MCF 10A (cell line): ENCODE results near the gene INSC. TPM values are rescaled to one million over a fixed set of nuclear protein-coding genes. Genes with fewer than 3 reads are reported as not detected.

Experiments used
- BruUV-seq: library from RNA; stranded (reverse); fragments of 400-500 nt; replicated peaks from 2 replicates; lab custom pipeline; 2021; lab: Mats Ljungman, UMichigan
- CTCF ChIA-PET: fragments of 300-600 bp; sonication (Branson Sonifier 250); formaldehyde crosslinking; extraction: SDS; loops from one replicate; lab custom pipeline; 2021; ENCODE audit warnings: antibody characterized with exemption, inconsistent platforms; lab: Yijun Ruan, JAX
- POLR2A ChIA-PET: fragments of 300-600, 350-650 bp; sonication (Branson Sonifier 250); formaldehyde crosslinking; extraction: SDS; loops from one replicate; lab custom pipeline; 2020; ENCODE audit warnings: antibody characterized with exemption, inconsistent platforms; lab: Yijun Ruan, JAX
- DNase-seq: peaks from one replicate; pipeline ENCODE4 v3.0.0-alpha.2; 2018; ENCODE audit not compliant: unreplicated experiment
- H3K27ac Mint-ChIP-seq: one replicate; pipeline ENCODE4 v1.8.0; 2022; ENCODE audit warnings: mild to moderate bottlenecking, low read depth, mixed read lengths; ENCODE audit not compliant: unreplicated experiment
- H3K27me3 Mint-ChIP-seq: one replicate; pipeline ENCODE4 v1.8.0; 2022; ENCODE audit warnings: mixed read lengths; ENCODE audit not compliant: insufficient read depth, unreplicated experiment
- H3K36me3 Mint-ChIP-seq: one replicate; pipeline ENCODE4 v1.8.0; 2022; ENCODE audit warnings: mild to moderate bottlenecking, moderate library complexity, mixed read lengths; ENCODE audit not compliant: insufficient read depth, unreplicated experiment
- H3K4me1 Mint-ChIP-seq: one replicate; pipeline ENCODE4 v1.8.0; 2022; ENCODE audit warnings: mixed read lengths; ENCODE audit not compliant: insufficient read depth, unreplicated experiment
- H3K4me3 Mint-ChIP-seq: one replicate; pipeline ENCODE4 v1.8.0; 2022; ENCODE audit warnings: mild to moderate bottlenecking, moderate library complexity, mixed read lengths; ENCODE audit not compliant: unreplicated experiment
- H3K9me3 Mint-ChIP-seq: one replicate; pipeline ENCODE4 v1.8.0; 2022; ENCODE audit warnings: mixed read lengths; ENCODE audit not compliant: unreplicated experiment
- intact Hi-C: fragments of 100-400 bp; cut with micrococcal nuclease; formaldehyde crosslinking; loops from 2 replicates; pipeline ENCODE4 v1.14.1; 2022
- total RNA-seq: library from RNA; stranded (reverse); gene quantifications from 2 replicates; pipeline ENCODE4 v1.2.3, GENCODE V29; 2022
- TF ChIP-seq, protein P1 (sequence below): fragments of 200-600 bp; IDR thresholded peaks from one replicate; pipeline ENCODE4 v1.8.0; 2022; ENCODE audit warnings: antibody characterized with exemption, mild to moderate bottlenecking; ENCODE audit not compliant: unreplicated experiment

Gene INSC
- total RNA-seq, 1 experiment from 2014 or later: 5.8 TPM

GRCh38 chr11:15072551-15073143 is 42.1 kb upstream of the INSC start:
- ChIA-PET CTCF (interaction anchor here (0.7 to 10.2 kb wide), 9 partner anchors 10 to 1822 kb away, joined by 3 to 292 read pairs (median 5); no protein-coding TSS in a partner anchor), POLR2A (no interaction called here)

GRCh38 chr11:15073361-15074205 is 41.1 kb upstream of the INSC start, which contains the start of gene CALCB:
TSS of gene CALCB (plus strand) at chr11:15073593. CDS start at chr11:15074719, 1,126 bp downstream.
- Mint-ChIP-seq H3K27me3 (no peaks in the 10 kb centered on the region), H3K27ac (no peak within 1 kb of the TSS), H3K4me3 (peak within 1 kb of the TSS; percentile 4), H3K9me3 (peaks cover 3% of the 10 kb centered on the region), H3K36me3 (no peaks in the 10 kb centered on the region), H3K4me1 (peaks cover 6% of the 10 kb centered on the region)
- POLR2A ChIA-PET: no interaction called here
- no peak for DNase-seq
- intact Hi-C loops: loop anchor here (2.0 kb wide), 1 partner anchor 283 kb away; no protein-coding TSS in a partner anchor
- TF ChIP-seq, protein P1, sequence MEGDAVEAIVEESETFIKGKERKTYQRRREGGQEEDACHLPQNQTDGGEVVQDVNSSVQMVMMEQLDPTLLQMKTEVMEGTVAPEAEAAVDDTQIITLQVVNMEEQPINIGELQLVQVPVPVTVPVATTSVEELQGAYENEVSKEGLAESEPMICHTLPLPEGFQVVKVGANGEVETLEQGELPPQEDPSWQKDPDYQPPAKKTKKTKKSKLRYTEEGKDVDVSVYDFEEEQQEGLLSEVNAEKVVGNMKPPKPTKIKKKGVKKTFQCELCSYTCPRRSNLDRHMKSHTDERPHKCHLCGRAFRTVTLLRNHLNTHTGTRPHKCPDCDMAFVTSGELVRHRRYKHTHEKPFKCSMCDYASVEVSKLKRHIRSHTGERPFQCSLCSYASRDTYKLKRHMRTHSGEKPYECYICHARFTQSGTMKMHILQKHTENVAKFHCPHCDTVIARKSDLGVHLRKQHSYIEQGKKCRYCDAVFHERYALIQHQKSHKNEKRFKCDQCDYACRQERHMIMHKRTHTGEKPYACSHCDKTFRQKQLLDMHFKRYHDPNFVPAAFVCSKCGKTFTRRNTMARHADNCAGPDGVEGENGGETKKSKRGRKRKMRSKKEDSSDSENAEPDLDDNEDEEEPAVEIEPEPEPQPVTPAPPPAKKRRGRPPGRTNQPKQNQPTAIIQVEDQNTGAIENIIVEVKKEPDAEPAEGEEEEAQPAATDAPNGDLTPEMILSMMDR: no peak
- BruUV-seq: no TSS peak
- CTCF ChIA-PET: interaction anchor here (0.5 to 10.2 kb wide), 32 partner anchors 9 to 1821 kb away, joined by 3 to 292 read pairs (median 5); no protein-coding TSS in a partner anchor

More at GRCh38 chr11:15072551-15073143, 42.1 kb upstream of the INSC start:
- TF ChIP-seq, protein P1: no peak
- H3K4me3 Mint-ChIP-seq: no peak overlapping the region
- no peak for DNase-seq
- H3K27ac Mint-ChIP-seq: no peak overlapping the region
- intact Hi-C loops: no loop called here
- BruUV-seq: no TSS peak
- H3K27me3 Mint-ChIP-seq: no peaks in the 10 kb centered on the region
- peaks cover 10% of the 10 kb centered on the region for H3K9me3 Mint-ChIP-seq
- H3K36me3 Mint-ChIP-seq: no peaks in the 10 kb centered on the region
- H3K4me1 Mint-ChIP-seq: peaks cover 6% of the 10 kb centered on the region

DNA sequence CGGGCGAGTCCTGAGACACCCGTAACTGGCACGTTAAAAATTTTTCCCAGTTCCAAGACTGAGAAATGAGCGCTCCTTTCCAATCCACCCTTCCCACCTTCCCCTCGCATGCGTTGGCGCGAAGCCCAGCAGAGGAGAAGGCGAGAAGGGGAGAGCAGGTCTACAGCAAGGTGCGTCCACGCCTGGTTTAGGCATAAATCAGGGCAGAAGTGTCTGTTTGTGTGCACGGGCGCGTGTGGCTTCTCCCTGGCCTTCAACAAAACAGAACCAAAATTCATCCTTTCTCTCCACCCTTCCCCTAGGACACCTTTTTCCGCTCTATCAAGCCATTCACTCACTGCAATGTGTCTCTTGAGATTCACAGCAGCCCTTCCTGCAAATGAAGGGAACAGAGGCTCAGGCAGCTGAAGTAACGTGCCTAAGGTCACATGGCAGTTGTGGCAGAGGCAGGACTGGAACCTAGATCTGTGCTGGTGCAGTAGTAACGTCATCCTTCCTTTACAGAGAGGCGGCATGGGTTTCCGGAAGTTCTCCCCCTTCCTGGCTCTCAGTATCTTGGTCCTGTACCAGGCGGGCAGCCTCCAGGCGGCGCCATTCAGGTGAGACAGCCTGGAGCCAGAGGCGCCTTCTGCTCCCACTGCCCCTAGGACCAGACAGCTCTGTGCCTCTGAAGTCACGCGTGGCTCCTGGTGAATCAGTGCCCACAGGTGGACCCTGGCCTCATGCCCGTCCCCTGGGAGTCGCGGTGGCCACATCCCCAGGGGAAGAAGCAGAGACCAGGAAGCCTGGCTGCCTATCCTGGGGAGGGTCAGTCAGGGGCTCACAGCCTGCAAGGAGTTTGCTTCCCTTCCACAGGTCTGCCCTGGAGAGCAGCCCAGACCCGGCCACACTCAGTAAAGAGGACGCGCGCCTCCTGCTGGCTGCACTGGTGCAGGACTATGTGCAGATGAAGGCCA is 40.2 kb upstream of the INSC start:
- POLR2A ChIA-PET: interaction anchor here (0.7 to 2.3 kb wide), 2 partner anchors 166 to 284 kb away, joined by 3 to 16 read pairs; no protein-coding TSS in a partner anchor

More for the DNA sequence above, 40.2 kb upstream of the INSC start:
- CTCF ChIA-PET: interaction anchor here (0.5 to 10.2 kb wide), 70 partner anchors 10 to 1574 kb away, joined by 3 to 292 read pairs (median 4); no protein-coding TSS in a partner anchor
- TF ChIP-seq, protein P1: peak; percentile 84
- Mint-ChIP-seq H3K9me3 (no peaks in the 10 kb centered on the region), H3K4me1 (peaks cover 6% of the 10 kb centered on the region), H3K27me3 (no peaks in the 10 kb centered on the region), H3K36me3 (no peaks in the 10 kb centered on the region), H3K4me3 (peak overlapping the region; percentile 4), H3K27ac (no peak overlapping the region)
- DNase-seq: peak; percentile 87
- intact Hi-C loops: loop anchor here (1.0 to 2.0 kb wide), 6 partner anchors 21 to 284 kb away; no protein-coding TSS in a partner anchor
- no TSS peak for BruUV-seq
